Lower leg skin (tissue), 3 donors: ENCODE data around the gene SPDYE2B.
"Not testable (repeated sequence)": the region's sequence is repeated elsewhere in the genome, so short reads cannot be mapped to it uniquely, and the experiment has no call there.

ENCODE experiments used
- POLR2A ChIP-seq, 2 donors: fragments of 450-650 bp; IDR thresholded peaks; one replicate each; pipeline ENCODE4 v1.6.1; 2016 to 2017; ENCODE audit warnings: antibody characterized with exemption in 2 of 2, mild to moderate bottlenecking in 1 of 2, moderate library complexity in 1 of 2
- TF ChIP-seq, protein P1 (sequence below), 3 donors: fragments of 450-650 bp; IDR thresholded peaks; one replicate each; pipeline ENCODE4 v1.5.1; 2016; ENCODE audit warnings: antibody characterized with exemption in 3 of 3, mild to moderate bottlenecking in 3 of 3, moderate library complexity in 2 of 3

DNA sequence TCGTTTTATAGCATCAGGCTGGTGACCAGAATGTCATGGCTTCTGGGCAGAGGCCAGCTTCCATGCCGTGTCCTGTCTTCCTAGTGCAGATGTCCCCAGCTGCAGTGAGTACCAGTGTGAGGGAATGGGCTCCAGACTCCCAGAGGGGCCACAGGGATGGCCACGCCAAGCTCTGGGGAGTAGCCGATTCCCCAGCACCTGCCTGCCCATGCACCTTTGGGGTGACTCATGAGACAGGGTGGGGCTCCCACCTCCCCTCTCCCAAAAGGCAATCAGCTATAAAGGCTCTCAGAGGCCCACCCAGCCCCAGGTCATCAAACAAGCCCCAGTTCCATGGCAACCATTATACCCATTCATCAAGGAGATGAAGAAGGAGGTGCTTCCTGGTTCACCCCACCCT lies at the start of gene SPDYE2B:
- not testable (repeated sequence) for TF ChIP-seq POLR2A (IDR thresholded peaks at IDR 0.05)
- TF ChIP-seq, protein P1, sequence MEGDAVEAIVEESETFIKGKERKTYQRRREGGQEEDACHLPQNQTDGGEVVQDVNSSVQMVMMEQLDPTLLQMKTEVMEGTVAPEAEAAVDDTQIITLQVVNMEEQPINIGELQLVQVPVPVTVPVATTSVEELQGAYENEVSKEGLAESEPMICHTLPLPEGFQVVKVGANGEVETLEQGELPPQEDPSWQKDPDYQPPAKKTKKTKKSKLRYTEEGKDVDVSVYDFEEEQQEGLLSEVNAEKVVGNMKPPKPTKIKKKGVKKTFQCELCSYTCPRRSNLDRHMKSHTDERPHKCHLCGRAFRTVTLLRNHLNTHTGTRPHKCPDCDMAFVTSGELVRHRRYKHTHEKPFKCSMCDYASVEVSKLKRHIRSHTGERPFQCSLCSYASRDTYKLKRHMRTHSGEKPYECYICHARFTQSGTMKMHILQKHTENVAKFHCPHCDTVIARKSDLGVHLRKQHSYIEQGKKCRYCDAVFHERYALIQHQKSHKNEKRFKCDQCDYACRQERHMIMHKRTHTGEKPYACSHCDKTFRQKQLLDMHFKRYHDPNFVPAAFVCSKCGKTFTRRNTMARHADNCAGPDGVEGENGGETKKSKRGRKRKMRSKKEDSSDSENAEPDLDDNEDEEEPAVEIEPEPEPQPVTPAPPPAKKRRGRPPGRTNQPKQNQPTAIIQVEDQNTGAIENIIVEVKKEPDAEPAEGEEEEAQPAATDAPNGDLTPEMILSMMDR (IDR thresholded peaks at IDR 0.05): not testable (repeated sequence)
